ENCODE measurements around the gene FAM193A.

DNA sequence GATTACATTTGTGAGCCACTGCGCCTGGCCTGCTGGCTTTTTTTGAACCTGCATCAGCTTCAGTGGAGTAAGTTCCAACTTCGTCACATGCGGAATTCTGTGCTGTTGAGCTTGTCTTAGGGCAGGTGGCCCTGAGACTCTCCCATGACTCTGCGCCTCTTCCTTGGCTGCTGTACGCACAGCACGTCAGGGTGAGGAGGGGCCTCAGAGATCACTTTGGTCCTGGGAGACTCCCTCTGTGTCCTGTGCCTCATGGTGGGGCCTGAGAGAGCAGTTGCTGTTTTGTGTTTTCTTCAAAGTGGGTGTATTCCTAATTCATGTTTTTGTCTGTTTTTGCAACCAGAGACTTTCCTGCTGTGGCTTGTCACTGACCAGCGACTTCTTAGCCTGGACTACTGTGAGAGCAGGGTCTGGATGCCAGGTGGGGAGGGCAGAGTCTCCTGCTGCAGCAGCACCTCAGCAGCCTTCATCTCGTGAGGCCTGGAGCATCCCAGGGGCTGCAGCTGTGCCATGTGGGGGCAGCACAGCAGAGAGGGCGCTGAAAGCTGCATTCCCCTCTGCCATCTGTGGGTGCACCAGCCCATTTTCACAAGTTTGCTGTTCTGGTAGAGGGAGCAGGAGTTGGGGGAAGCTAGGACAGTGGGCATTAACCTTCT lies 111.8 kb downstream of the FAM193A start:
- TF ChIP-seq, protein P1, sequence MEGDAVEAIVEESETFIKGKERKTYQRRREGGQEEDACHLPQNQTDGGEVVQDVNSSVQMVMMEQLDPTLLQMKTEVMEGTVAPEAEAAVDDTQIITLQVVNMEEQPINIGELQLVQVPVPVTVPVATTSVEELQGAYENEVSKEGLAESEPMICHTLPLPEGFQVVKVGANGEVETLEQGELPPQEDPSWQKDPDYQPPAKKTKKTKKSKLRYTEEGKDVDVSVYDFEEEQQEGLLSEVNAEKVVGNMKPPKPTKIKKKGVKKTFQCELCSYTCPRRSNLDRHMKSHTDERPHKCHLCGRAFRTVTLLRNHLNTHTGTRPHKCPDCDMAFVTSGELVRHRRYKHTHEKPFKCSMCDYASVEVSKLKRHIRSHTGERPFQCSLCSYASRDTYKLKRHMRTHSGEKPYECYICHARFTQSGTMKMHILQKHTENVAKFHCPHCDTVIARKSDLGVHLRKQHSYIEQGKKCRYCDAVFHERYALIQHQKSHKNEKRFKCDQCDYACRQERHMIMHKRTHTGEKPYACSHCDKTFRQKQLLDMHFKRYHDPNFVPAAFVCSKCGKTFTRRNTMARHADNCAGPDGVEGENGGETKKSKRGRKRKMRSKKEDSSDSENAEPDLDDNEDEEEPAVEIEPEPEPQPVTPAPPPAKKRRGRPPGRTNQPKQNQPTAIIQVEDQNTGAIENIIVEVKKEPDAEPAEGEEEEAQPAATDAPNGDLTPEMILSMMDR (IDR thresholded peaks at IDR 0.05): no peak
- TF ChIP-seq POLR2A (IDR thresholded peaks at IDR 0.05): no peak
